ENCODE measurements around the gene SRGAP1. TPM values are rescaled to one million over a fixed set of nuclear protein-coding genes. Genes with fewer than 3 reads are reported as not detected.

SRGAP1 gene
- total RNA-seq, 1 donor from 2014 or later, result 3.0 TPM

- no peaks in the 10 kb centered on the region for H3K79me2 ChIP-seq (ENCODE audit: low read depth)
- no peak overlapping the region for H3K27ac Mint-ChIP-seq
- no peak overlapping the region for H2AFZ ChIP-seq (replicated peaks)
- H3K4me2 ChIP-seq, result no peak overlapping the region
- H3K27ac ChIP-seq, result no peak overlapping the region
- no peaks in the 10 kb centered on the region for H3K27me3 ChIP-seq
- peaks cover 10% of the 10 kb centered on the region for H3K4me1 Mint-ChIP-seq
- no peak for DNase-seq (ENCODE audit: low spot score)
- H3K36me3 Mint-ChIP-seq, result no peaks in the 10 kb centered on the region
- H3K36me3 ChIP-seq, result no peaks in the 10 kb centered on the region
- H3K4me3 Mint-ChIP-seq, result no peak overlapping the region
- H3K9ac ChIP-seq, result no peak overlapping the region
- no peak overlapping the region for H3K4me3 ChIP-seq
- TF ChIP-seq EZH2 (IDR thresholded peaks at IDR 0.05), result no peak
- TF ChIP-seq EZH2phosphoT487 (IDR thresholded peaks at IDR 0.05), result no peak
- TF ChIP-seq CTCF (IDR thresholded peaks at IDR 0.05), result no peak
- no peaks in the 10 kb centered on the region for H4K20me1 ChIP-seq (ENCODE audit: low read depth)
- H3K27me3 Mint-ChIP-seq (ENCODE audit: insufficient read depth, low read depth), result peaks cover 6% of the 10 kb centered on the region
- no peaks in the 10 kb centered on the region for H3K9me3 Mint-ChIP-seq
- H3K4me1 ChIP-seq, result no peaks in the 10 kb centered on the region
- no peaks in the 10 kb centered on the region for H3K9me3 ChIP-seq (ENCODE audit: low read depth)
- H3F3A ChIP-seq (ENCODE audit: low read depth), result no peaks in the 10 kb centered on the region
These were observed 329.0 kb downstream of the SRGAP1 start for GRCh38 chr12:64173456-64173855.

GRCh38 chr12:64175254-64175945 lies 330.9 kb downstream of the SRGAP1 start:
- Histone ChIP-seq H3K79me2 (ENCODE audit: low read depth) (no peaks in the 10 kb centered on the region), H3K4me2 (no peak overlapping the region), H4K20me1 (ENCODE audit: low read depth) (no peaks in the 10 kb centered on the region), H3K9ac (no peak overlapping the region), H3F3A (ENCODE audit: low read depth) (no peaks in the 10 kb centered on the region), H3K4me1 (no peaks in the 10 kb centered on the region), H3K27ac (no peak overlapping the region), H3K4me3 (no peak overlapping the region), H2AFZ (replicated peaks) (no peak overlapping the region), H3K9me3 (ENCODE audit: low read depth) (no peaks in the 10 kb centered on the region), H3K36me3 (no peaks in the 10 kb centered on the region), H3K27me3 (no peaks in the 10 kb centered on the region)
- no peak overlapping the region for H3K4me3 Mint-ChIP-seq
- peaks cover 4% of the 10 kb centered on the region for H3K27me3 Mint-ChIP-seq (ENCODE audit: insufficient read depth, low read depth)
- DNase-seq (ENCODE audit: low spot score), result peak; percentile 39
- peaks cover 10% of the 10 kb centered on the region for H3K4me1 Mint-ChIP-seq
- no peaks in the 10 kb centered on the region for H3K9me3 Mint-ChIP-seq
- TF ChIP-seq CTCF (IDR thresholded peaks at IDR 0.05) (no peak), EZH2phosphoT487 (IDR thresholded peaks at IDR 0.05) (no peak)
- H3K27ac Mint-ChIP-seq, result no peak overlapping the region
- H3K36me3 Mint-ChIP-seq, result no peaks in the 10 kb centered on the region

- H3K36me3 Mint-ChIP-seq, result no peaks in the 10 kb centered on the region
- Histone ChIP-seq H3K9me3 (ENCODE audit: low read depth) (no peaks in the 10 kb centered on the region), H3K9ac (no peak overlapping the region), H3K4me2 (no peak overlapping the region), H3K36me3 (no peaks in the 10 kb centered on the region), H3F3A (ENCODE audit: low read depth) (no peaks in the 10 kb centered on the region), H3K27ac (no peak overlapping the region), H3K4me3 (no peak overlapping the region), H4K20me1 (ENCODE audit: low read depth) (no peaks in the 10 kb centered on the region), H3K79me2 (ENCODE audit: low read depth) (no peaks in the 10 kb centered on the region), H3K4me1 (no peaks in the 10 kb centered on the region), H2AFZ (replicated peaks) (no peak overlapping the region), H3K27me3 (no peaks in the 10 kb centered on the region)
- H3K27me3 Mint-ChIP-seq (ENCODE audit: insufficient read depth, low read depth), result peaks cover 4% of the 10 kb centered on the region
- TF ChIP-seq EZH2phosphoT487 (IDR thresholded peaks at IDR 0.05) (no peak), CTCF (IDR thresholded peaks at IDR 0.05) (no peak), EZH2 (IDR thresholded peaks at IDR 0.05) (no peak)
- H3K4me3 Mint-ChIP-seq, result no peak overlapping the region
- no peak for DNase-seq (ENCODE audit: low spot score)
- H3K27ac Mint-ChIP-seq, result no peak overlapping the region
- no peaks in the 10 kb centered on the region for H3K9me3 Mint-ChIP-seq
- peaks cover 17% of the 10 kb centered on the region for H3K4me1 Mint-ChIP-seq
These were observed 332.5 kb downstream of the SRGAP1 start for GRCh38 chr12:64177001-64177400.
